NB4 (cell line): ENCODE data around the gene MSRB3.

Experiments used
- CTCF ChIP-seq: IDR thresholded peaks from one replicate; pipeline ENCODE4 v1.5.1; 2012; ENCODE audit warnings: low read depth, low read length
- MYC ChIP-seq: IDR thresholded peaks from 2 replicates; pipeline ENCODE4 v1.6.1; 2011; ENCODE audit warnings: low read depth, low read length
- POLR2A ChIP-seq: IDR thresholded peaks from 2 replicates; pipeline ENCODE4 v1.6.1; 2011; ENCODE audit warnings: mild to moderate bottlenecking; ENCODE audit not compliant: insufficient read length; ENCODE audit errors: extremely low read depth

GRCh38 chr12:65252515-65252914 lies 26.0 kb upstream of the MSRB3 start:
- TF ChIP-seq POLR2A, result no peak
- TF ChIP-seq CTCF, result no peak
- TF ChIP-seq MYC, result no peak
